Mesothelial cell of epicardium (in vitro differentiated cells): ENCODE measurements around the gene BPI. TPM values are rescaled to one million over a fixed set of nuclear protein-coding genes. Genes with fewer than 3 reads are reported as not detected.

Experiments used
- DNase-seq, 2 experiments: peaks; one replicate each; pipeline ENCODE4 v3.0.0; 2021; ENCODE audit warnings: low spot score in 2 of 2; ENCODE audit not compliant: unreplicated experiment in 2 of 2
- H3K27ac Mint-ChIP-seq: 2 replicates; pipeline ENCODE4 v1.8.0; 2021; ENCODE audit warnings: mixed read lengths
- H3K27me3 Mint-ChIP-seq: 2 replicates; pipeline ENCODE4 v1.8.0; 2021; ENCODE audit warnings: low read depth, mixed read lengths
- H3K36me3 Mint-ChIP-seq: 2 replicates; pipeline ENCODE4 v1.8.0; 2021; ENCODE audit warnings: mixed read lengths
- H3K4me1 Mint-ChIP-seq: 2 replicates; pipeline ENCODE4 v1.8.0; 2021; ENCODE audit warnings: mixed read lengths
- H3K4me3 Mint-ChIP-seq: 2 replicates; pipeline ENCODE4 v1.8.0; 2021; ENCODE audit warnings: mild to moderate bottlenecking, moderate library complexity, mixed read lengths
- H3K9me3 Mint-ChIP-seq: 2 replicates; pipeline ENCODE4 v1.8.0; 2021; ENCODE audit warnings: mixed read lengths
- total RNA-seq: library from RNA; stranded (reverse); gene quantifications from 3 replicates; pipeline ENCODE4 v1.2.1, GENCODE V29; 2021
- TF ChIP-seq, protein P1 (sequence below): fragments of 200-600 bp; sonication (generic); IDR thresholded peaks from one replicate; pipeline ENCODE4 v1.5.0; 2021; ENCODE audit warnings: antibody characterized with exemption; ENCODE audit not compliant: unreplicated experiment

Gene BPI
- total RNA-seq, 1 donor from 2014 or later: not detected

DNA sequence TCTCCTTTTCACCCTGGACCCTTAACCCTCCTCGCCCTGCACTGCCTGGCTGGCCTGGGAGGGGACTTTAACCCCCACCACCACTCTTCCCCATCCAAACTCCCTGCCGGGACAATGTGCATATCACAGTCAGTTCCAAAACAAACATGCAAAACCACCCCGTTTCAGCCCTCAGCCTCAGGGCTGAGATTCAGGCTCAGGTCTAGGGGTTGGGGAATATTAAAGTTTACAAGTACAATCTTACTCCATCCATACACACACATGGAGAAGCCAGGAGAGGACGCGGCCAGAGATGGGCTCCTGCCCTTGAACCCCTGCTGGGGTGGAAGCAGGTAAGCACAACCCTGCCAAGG is 44.0 kb upstream of the BPI start:
- H3K27ac Mint-ChIP-seq: peak overlapping the region; percentile 10
- H3K4me1 Mint-ChIP-seq: peaks cover 9% of the 10 kb centered on the region
- peaks cover 8% of the 10 kb centered on the region for H3K9me3 Mint-ChIP-seq
- no peak for DNase-seq
- H3K4me3 Mint-ChIP-seq: peak overlapping the region; percentile 46
- H3K27me3 Mint-ChIP-seq: peaks cover 63% of the 10 kb centered on the region
- TF ChIP-seq, protein P1, sequence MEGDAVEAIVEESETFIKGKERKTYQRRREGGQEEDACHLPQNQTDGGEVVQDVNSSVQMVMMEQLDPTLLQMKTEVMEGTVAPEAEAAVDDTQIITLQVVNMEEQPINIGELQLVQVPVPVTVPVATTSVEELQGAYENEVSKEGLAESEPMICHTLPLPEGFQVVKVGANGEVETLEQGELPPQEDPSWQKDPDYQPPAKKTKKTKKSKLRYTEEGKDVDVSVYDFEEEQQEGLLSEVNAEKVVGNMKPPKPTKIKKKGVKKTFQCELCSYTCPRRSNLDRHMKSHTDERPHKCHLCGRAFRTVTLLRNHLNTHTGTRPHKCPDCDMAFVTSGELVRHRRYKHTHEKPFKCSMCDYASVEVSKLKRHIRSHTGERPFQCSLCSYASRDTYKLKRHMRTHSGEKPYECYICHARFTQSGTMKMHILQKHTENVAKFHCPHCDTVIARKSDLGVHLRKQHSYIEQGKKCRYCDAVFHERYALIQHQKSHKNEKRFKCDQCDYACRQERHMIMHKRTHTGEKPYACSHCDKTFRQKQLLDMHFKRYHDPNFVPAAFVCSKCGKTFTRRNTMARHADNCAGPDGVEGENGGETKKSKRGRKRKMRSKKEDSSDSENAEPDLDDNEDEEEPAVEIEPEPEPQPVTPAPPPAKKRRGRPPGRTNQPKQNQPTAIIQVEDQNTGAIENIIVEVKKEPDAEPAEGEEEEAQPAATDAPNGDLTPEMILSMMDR: no peak
- H3K36me3 Mint-ChIP-seq: no peaks in the 10 kb centered on the region

DNA sequence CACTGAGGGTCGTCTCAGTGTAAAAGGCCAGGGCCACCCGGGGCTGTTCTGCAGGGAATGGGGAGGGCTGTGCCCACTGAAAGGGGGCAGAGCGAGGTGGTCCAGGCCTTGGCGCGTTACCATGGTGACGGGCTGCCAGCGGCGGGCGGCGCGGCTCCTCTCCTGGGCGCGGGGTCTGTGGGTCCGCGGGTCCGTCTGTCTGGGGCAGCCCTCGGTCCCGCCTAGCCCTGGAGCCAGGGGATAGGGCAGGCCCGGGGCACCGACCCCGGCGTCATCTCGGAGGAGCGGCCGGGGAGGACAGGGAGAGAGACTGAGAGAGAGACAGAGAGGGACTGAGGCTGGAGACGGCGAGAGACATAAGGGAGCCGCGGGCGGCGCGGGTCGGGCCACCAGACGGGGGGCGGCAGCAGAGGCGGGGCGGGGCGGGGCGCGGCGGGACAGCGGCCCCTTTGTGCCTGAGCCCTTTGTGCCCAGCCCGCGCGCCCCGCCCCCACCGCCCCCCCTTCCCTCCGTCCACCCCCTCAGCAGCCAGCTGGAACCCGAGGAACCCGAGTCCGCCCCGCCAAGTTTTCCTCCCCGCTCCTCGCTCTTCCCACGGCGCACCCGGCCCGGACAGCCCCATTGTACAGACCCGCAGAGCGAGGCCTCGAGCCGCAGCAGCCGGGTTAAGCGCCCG is 43.4 kb upstream of the BPI start, which contains the start of gene KIAA1755:
Gene KIAA1755 (minus strand): TSS at position 358 of the 676 bp plus-strand sequence. CDS start 235 bp downstream, at position 123.
- TF ChIP-seq, protein P1: no peak
- no peak for DNase-seq
- peaks cover 11% of the 10 kb centered on the region for H3K9me3 Mint-ChIP-seq
- peak within 1 kb of the TSS; percentile 10 for H3K27ac Mint-ChIP-seq
- no peaks in the 10 kb centered on the region for H3K36me3 Mint-ChIP-seq
- H3K4me3 Mint-ChIP-seq: peak within 1 kb of the TSS; percentile 51
- H3K4me1 Mint-ChIP-seq: peaks cover 9% of the 10 kb centered on the region
- peaks cover 66% of the 10 kb centered on the region for H3K27me3 Mint-ChIP-seq

DNA sequence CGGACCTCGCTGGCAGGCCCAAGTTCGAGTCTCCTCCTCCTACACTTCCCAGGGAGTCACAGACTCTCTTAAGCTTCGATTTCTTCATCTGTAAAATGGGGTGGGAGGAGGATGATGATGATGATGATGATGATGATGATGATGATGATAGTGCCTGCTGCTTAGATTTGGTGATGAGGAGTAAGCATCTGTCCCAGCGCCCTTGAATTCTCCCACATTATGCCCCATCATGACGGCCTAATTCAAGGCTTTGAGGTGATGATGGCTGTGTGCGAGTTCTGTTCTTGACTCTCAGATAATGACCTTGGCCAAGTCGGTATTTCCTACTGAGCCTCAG is 42.9 kb upstream of the BPI start:
- no peak for DNase-seq
- peaks cover 9% of the 10 kb centered on the region for H3K4me1 Mint-ChIP-seq
- H3K27me3 Mint-ChIP-seq: peaks cover 72% of the 10 kb centered on the region
- peak overlapping the region; percentile 51 for H3K4me3 Mint-ChIP-seq
- TF ChIP-seq, protein P1: no peak
- H3K9me3 Mint-ChIP-seq: peaks cover 16% of the 10 kb centered on the region
- H3K36me3 Mint-ChIP-seq: no peaks in the 10 kb centered on the region
- H3K27ac Mint-ChIP-seq: no peak overlapping the region

DNA sequence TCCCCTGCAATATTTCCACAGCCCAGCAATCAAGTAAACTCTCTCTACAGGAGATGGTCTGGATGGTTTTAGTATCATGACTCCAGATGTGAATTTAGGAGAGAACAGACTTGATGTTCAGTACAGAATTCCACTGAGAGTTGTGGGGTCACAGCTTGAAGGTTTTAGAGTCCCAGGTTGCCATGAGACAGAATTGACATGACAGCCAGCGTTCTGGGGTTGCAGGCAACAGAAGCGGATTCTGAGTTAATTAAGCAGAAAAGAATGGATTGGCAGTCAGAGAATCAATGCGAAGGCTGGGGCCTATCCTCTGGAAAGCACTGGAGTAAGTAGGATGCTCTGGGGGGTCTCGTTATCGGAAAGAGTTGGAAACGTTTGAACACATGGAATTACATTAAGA is 41.0 kb upstream of the BPI start:
- Mint-ChIP-seq H3K27me3 (peaks cover 86% of the 10 kb centered on the region), H3K4me3 (no peak overlapping the region), H3K4me1 (peaks cover 9% of the 10 kb centered on the region), H3K36me3 (no peaks in the 10 kb centered on the region), H3K27ac (no peak overlapping the region), H3K9me3 (peaks cover 16% of the 10 kb centered on the region)
- TF ChIP-seq, protein P1: no peak
- no peak for DNase-seq

DNA sequence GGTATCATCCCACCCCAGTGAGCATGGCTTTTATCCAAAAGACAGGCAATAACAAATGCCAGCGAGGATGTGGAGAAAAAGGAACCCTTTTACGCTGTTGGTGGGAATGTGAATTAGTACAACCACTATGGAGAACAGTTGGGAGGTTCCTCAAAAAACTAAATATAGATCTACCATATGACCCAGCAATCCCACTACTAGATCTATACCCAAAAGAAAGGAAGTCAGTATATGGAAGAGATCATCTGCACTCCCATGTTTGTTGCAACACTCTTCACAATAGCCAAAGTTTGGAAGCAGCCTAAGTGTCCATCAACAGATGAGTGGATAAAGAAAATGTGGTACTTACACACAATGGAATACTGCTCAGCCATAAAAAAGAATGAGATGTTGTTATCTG is 37.5 kb upstream of the BPI start:
- no peak overlapping the region for H3K27ac Mint-ChIP-seq
- DNase-seq: no peak
- H3K4me3 Mint-ChIP-seq: no peak overlapping the region
- TF ChIP-seq, protein P1: no peak
- H3K9me3 Mint-ChIP-seq: peaks cover 16% of the 10 kb centered on the region
- no peaks in the 10 kb centered on the region for H3K4me1 Mint-ChIP-seq
- H3K36me3 Mint-ChIP-seq: no peaks in the 10 kb centered on the region
- peaks cover 73% of the 10 kb centered on the region for H3K27me3 Mint-ChIP-seq

DNA sequence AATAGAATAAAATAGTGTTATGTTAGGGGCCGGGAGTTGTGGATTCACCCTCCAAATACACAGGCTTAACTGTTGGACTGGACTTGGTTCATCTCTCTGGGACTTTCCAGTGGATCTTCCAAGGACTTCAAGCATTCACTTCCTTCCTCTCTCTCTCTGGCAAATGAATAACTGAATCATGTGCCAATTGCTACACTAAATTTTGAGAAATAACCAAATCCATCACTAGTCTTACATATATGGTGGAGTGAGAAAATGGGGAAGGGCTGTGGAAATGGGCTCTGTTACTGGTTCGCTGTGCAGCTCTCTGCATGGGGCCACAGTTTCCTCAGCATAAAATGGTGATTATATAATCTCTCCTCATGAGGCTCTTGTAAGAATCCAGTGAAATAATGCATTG is 36.7 kb upstream of the BPI start:
- no peak for DNase-seq
- H3K36me3 Mint-ChIP-seq: no peaks in the 10 kb centered on the region
- H3K27me3 Mint-ChIP-seq: peaks cover 66% of the 10 kb centered on the region
- H3K9me3 Mint-ChIP-seq: peaks cover 16% of the 10 kb centered on the region
- H3K27ac Mint-ChIP-seq: no peak overlapping the region
- TF ChIP-seq, protein P1: no peak
- H3K4me3 Mint-ChIP-seq: no peak overlapping the region
- H3K4me1 Mint-ChIP-seq: no peaks in the 10 kb centered on the region
